Stimulated activated CD4-positive, alpha-beta T cell treated with anti-CD3 and anti-CD28 coated beads, Interleukin-1b, Interleukin-23, amount 100 ng/mL, for 4 hours (primary cell): ENCODE results near the gene ZDHHC14.

Experiments
- DNase-seq, 2 donors: peaks; one replicate each; pipeline ENCODE4 v3.0.0-alpha.2; 2020; ENCODE audit warnings: low read depth in 2 of 2

ZDHHC14 gene

DNA sequence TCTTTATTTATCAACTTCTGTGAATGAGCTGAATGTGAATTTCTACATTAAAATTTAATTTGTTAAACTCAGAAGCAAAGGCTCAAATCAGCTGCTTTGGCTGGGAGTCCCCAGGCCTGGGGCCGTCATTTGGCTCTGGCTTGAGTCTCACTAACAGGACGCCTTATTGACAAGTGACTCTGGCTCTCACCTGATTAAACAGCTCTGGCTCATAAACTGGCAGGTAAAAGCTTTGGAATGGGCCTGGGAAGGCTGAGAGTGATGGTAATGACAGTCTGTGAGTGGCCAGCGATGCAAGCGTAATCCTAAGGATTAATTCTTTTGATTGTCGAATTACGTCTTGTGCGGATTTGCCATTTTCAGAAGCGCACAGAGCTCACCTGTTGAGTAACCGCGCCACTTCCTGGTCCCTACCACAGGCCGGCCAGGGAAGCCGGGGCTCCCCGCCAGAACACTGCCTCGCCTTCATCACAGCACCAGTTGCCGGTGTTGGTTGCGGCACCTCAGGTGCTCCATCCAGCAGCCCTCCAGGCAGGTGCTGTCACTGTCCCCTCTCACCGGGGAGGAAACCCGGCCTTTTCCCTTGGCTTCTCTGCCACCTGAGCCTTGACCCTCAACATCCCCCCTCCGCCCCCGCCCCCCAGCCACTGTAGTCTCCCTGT, 110.7 kb downstream of the ZDHHC14 start:
- no peak for DNase-seq

DNA sequence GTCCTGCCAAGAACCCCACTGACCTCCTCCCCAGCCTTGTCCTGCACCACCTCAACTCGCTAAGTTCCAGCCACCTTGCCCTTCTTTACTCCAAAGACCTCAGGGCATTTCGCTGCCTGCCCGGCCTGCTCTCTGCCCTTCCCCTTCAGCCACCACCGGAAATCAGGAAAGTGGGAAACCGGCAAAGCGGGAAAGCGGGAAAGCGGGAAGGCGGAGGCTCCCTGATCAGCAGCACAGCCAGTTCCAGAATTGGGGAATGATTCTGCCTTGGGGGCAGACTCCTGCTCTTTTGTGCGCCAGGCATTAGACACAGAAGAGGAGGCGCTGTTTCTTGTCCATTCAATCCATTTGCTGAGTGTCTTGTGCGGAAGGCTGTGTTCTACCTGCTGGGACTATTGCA, 111.3 kb downstream of the ZDHHC14 start:
- DNase-seq: no peak

DNA sequence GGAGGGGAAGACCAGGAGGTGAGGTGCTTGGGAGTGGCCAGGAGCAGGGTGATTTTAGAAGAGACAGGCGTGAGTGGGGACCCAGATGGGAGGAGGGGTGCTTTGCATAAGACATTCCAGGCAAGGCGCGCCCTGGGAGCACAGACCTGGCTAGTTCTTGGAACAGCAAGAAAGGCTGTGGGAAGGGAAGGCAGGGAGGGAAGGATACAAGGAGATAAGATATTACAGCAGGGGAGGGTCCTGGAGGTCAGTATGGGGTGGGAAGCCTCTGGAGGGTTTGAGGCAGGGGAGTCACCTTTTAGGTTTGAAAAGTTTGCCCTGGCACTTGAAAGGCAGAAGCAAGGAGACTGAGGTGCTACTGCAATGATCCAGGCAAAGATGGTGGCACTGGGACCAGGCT, 111.8 kb downstream of the ZDHHC14 start:
- DNase-seq: no peak

DNA sequence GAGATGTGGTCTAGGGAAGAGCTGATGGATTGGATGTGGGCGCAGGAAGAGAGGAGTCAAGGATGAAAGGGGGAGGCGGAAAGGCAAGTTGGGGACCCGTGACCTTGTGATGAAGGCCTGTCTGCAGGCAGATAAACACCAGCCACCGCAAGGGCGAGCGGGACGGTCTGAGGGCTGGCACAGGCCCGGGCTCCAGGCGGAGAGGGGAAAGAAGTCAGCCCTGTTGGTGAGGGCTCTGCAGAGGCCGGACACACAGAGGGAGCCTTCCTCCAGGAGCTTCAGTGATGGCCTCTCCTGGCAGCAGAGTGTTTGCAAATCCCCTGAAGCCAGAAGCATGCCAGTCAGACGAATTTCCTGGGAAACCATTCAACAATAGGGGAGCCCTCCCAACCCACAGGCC, 112.2 kb downstream of the ZDHHC14 start:
- DNase-seq: no peak

DNA sequence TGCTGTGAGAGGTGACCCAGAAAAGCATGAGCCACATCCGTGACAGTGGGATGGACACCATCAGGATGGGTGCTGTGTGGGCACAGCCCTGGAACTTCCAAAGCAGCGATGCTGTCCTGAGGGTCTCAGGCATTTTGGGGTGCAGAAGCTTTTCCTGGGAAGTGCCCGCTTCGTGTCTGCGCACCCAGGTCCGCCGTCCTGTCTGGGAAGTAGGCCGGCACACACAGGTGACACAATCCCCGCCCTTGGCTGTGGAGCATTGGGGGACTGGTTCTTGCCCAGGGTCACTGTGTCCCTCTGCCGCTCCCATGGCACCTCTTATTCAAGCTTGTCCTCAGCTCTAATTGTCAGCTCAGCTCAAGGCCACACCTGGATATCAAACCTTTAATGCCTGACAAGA, 112.6 kb downstream of the ZDHHC14 start:
- no peak for DNase-seq

DNA sequence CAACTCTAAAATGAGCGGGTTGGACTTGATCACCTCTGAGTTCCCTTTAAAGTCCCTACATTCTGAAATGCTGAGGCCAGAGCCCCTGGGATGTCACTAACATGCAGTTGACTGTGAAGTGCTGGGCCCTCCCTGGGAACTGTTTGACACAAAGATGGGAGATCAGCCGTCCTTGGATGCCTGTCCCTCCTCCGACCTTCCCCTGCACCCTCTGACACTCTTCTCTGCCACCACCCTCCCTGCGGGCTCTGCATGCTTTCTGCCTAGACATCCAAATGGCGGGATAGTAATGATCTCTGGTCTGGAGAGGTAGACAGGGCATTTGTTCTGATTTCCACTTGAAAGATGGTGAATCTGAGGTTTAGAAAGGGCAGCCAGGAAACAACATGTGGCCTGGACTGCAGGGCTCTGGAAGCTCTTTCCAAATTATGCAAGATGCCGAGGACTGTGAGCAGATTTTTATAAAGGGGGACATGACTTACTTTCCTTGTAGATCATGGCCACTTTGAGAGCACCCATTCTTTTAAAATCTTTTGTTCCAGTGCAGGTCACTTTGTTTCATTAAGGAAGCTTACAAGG, 113.2 kb downstream of the ZDHHC14 start:
- DNase-seq: no peak

DNA sequence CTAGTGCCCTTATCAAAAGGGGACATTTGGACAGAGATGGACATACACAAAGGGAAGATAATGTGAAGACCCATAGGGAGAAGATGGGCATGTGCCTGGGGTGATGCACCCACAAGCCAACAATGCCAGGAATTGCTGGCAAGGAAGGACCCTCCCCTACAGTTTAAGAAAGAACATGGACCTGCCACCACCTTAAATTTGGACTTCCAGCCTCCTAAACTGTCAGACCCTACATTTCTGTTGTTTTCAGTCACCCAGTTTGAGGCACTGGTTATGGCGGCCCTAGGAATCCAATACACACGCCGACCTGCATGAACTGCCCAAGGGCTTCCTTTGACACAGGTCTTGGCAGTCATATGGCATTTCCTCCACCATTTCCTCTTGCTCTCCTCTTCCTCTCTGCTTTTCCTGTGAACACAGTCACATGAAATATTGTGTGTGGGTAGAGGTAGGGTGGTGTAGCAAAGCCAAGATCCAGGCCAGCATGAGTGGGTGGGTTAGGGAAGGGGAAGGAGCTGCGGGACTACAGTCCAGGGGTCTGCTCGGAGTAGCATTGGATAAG, 115.6 kb downstream of the ZDHHC14 start:
- no peak for DNase-seq

DNA sequence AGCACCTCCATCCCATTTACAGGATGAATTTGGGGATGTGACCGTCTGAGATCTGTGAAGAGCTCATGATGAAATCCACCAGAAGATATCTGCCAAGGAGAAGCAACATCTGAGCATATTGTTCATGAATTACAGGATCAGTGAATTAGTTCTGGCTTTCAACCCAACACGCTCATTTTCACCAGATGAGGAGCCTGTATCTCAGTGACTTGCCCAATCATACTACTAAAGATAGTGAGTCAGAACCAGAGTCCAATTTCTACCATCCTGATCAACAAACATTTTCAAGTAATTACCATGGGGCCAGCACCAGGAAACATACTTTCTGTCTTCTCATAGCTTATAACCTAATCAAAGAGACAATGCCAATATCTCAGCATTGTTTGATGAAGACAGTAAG, 116.6 kb downstream of the ZDHHC14 start:
- DNase-seq: no peak

DNA sequence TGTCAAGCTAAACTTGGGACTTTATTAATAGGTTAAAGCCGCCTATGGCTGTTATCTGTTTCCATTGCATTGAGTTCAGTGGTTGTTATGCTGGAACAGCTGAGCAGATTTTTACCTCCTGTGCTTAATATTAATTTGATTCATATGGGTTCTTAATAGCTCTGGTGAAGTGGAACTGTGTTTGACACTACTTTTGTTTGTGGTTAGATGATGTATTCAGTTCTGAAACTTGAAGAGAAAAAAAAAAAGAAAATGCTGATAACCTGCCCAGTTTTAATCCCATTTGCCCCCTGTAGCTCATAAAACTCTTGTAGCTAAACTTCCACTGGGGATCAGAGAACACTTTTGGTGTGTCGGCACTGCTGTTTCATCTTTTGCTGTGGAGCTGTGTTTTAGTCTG, 117.8 kb downstream of the ZDHHC14 start:
- no peak for DNase-seq

DNA sequence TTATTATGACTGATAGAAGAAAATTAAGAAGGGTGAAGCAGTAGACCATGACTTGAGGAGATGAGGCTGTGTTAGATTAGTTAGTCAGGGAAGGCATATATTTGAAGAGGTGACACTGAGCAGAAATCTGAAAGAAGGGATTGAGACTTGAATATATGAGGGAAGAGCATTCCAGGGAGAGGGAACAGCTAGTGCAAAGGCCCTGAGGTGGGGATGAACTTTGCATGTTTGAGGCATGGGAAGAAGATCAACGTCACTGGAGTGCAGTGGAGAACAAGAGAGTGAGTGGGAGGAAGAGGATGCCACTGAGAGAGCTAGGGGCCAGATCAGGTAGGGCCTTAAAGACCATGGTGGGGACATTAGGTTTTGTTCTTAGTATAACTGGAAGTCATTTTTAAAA, 119.0 kb downstream of the ZDHHC14 start:
- no peak for DNase-seq

DNA sequence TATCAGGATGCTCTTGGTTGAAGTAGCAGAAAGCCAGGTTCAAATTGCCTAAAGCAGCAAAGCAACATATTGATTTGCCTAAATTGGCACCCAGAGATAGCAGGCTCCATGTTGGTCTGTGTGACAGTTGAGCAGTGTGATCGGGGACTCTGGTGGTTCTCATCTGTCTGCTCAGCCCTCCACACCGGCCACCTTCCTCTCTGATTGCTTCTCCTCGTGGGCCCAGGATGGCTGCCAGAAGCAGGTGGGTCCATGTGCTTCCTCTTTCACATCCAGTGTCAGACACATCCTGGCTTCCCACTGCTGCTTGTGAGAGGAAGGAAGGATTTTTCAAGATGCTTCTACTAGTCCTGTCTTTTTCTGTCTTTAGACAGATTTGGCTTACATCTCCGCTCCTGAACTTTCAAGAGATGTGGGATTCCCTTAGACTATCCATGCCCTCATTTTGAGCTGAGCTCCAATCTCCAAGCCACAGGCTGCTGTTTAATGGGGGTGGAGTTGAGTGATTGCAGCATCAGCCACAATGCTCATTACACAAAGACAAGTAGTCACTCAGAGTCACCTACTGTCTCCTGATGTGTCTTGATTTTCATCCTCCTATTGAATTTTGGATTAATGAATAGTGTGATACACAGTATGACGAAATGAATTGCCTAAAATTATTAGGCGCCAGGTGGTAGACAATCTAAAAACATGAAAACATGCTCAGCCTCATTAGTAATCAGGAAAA, 122.2 kb downstream of the ZDHHC14 start:
- no peak for DNase-seq

DNA sequence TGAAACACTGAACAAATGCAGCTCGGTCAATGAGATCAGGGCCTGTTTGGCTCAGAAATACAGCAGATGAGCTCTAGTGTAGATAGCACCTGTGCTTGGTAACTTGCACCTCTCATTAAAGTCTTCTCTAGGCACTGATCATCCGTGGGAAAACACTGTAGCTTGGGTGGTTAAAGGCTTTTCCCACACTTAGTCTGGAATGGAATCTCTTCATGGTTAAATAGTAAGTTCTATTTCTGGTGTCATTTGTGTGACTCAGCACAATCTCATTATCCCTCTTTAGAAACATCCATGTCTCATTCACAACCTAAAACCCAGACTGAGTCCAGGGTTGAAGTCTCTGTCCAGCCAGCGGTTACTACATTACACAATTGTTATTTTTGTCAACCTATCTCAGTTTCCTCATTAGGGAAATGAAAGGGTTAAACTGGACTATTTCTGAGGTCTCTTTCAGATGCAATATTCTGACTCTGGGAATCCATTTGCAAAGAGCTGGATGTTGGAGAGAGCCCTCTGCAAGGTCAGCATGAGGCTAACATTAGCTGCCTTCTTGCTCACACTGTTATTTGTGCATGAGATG, 125.0 kb downstream of the ZDHHC14 start:
- no peak for DNase-seq

DNA sequence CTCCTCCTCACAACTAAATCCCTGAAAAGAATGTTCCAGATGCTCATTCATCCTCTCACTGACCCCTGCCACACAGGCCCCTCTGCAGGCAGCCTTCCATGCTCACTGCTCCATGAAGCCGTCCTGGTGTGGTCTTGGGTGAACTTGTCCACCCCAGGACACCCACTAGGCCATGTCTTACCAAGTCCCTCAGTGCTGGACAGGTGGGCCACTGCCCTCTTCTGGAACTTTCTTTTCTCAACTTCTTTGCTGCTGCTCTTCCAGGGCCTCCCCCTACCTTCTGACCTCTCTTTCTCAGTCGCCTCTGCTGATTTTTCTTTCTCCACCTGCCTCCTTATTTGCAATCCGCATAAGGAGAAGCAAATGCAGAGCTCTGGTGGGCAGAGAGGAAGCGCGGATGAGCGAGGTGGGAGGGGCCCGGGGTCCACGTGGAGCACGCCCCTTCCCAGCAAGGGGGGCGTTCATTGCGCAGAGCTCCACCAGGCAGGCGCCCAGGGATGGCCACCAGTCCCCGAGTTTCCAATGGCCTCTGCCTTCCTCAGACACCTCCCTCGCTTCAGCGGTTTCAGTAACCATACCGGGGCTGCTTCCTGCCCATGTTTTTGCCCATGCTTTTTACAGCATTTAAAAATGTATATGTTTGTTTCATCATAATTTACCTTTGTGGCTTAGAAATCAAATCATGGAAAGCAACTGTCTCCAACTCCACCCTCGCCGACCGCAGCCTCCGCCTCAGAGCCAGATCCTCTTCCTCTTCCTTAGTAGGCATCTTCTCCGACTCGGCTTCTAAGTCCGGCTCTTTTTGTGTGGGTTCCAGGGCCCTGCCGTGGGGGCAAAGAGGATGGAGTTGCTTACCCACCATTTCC, 129.6 kb downstream of the ZDHHC14 start:
- no peak for DNase-seq

DNA sequence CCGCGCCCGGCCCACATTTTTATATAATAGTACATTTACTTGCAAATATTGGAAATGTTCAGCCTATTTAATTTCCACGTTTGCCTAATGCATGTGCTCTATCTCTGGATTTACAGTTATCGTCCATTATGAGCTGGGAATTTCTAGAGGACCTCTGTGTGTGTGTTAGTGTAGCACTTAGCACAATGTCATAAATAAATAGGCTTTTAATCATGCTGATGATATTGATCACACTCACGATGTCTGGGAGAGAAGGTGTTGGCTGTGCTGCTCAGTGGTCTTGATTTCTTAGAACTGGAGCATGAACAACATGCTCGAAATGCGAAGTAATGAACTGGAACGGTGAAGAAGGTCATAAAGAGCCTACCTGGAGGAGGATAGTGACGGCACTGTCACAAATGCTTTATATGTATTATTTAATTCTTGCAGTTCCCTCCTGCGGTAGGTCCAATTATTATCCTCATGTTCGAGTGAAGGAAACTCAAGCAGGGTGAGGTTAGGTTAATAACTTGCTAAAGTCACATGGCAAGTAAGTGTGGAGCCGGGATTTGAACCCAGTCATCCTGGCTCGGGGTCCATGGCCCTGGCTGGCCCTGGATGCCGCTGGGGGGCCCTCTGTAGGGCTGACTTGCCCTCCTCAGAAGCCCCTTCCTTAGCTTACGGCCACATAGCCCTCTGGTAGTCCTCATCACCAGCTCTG, 130.8 kb downstream of the ZDHHC14 start:
- DNase-seq: no peak

DNA sequence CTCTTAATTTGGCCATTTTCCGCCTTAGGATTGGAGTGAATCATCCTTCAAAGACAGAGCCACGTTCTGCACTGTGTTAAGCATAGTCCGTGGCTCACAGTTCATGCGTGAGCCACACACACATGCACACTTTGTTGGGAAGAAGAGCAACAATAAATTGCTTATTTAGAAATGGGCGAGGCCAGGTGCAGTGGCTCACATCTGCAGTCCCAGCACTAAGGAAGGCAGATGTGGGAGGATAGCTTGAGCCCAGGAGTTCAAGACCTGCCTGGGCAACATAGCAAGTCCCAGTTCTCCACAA, 131.3 kb downstream of the ZDHHC14 start:
- no peak for DNase-seq

DNA sequence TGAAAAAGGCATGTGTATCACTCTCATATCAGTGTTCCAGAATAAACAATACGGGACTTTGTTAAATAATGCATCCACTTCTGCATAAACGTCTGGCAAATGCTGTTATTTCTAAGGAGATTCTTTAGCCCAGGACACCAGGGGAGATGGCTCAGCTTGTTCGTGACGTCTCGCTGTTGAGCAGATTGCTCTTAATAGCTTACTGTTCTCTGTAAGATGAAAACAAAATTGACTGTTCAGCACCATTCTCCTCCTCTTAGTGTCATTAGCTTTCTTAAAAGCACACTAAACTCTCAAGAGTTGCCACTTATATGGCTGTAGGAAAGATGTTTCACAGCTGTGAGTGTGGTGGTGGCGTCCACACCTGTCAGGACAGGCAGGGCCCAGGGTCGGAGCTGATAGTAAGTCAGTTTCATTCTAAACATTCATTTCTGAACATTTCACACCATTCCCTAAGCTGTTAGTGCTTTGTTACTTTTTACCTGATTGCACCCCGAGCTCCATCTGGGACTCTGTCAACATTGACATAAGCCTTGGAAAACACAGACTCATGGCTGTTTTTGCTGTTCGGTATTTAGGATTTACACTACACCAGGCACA, 132.1 kb downstream of the ZDHHC14 start:
- DNase-seq: no peak

DNA sequence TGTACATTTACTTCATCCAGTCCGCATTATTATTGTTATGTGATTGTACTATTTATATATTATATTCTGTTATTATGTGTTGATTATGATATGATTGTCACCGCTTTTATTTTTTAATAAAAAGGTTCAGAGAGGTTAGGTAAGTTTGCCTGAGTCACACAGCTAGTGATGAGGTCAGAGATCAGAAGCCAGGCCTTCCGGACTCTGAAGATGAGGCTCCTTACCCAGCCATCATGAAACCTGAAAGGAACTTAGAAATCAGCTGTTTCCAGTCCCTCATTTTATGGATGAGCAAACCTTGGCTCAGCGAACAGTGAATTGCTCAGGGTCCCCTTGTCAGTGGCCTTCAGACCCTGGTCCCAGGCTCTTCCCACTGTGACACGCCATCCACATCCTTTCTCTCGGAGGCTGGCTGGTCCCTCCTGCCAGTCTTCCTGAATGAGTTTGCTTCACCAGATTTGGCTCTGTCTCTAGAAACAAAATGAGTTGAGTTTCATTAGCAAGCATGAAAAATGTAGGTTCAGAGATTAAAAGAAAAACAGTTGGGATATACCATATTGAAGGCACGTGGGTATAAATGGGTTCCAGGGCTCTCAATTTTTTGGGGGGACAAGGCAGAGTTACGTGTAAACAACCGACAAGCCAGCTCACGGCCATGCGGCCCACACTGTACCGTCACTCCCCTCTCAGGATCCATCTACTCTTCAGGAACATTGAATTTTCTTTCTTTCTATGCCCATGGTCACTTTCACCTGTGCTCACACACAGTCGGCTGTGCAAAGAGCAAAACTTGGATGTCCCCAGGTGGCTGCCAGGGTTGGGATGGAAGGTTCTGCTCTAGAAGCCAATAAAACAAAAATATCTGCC, 132.9 kb downstream of the ZDHHC14 start:
- DNase-seq: no peak

DNA sequence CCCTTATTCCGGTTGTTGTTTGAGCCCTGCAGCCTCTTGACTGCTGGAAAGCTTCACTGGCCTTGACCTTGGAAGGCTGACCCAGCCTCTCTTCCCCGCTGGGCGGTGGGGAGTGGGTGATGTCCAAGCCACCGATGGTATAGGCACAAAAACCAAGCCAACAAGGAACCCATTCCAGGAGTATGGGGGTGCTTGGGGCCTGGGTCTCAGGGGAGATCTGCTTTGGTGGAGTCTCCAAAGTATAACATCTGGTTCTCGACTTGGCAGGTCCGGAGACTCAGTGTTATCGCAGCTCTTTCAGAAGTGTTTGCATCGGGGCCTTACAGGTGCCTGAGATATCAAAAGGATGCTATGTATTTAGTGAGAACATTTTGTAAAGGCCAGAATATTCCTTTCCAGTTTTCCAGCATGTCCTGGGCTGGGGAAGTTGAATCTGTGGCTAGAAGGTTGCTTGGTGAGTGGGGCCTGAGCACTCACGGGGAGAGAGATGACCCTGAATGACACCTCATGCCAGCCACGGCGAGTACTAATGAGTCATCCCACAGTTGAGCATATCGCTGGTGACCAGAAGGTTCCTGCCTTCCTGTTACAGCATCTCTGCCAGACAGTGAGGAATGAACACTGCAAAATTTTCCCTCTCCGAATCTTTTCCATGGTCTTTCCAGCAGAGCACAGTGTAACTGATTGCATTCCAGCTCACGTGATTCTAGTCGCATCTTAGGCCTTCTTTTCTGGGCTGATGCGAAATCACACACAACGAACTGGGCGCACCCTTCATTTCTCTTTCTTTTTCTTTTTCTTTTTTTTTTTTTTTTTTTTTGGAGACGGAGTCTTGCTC, 133.9 kb downstream of the ZDHHC14 start:
- DNase-seq: no peak
